HG03571 (cell line): ENCODE measurements around the gene AGPAT4.
"Not testable (repeated sequence)": the region's sequence is repeated elsewhere in the genome, so short reads cannot be mapped to it uniquely, and the experiment has no call there.

Experiments used
- ATAC-seq: cut with Tn5 transposase; IDR thresholded peaks from one replicate; pipeline ENCODE4 v1.9.1; 2021; ENCODE audit not compliant: unreplicated experiment

Gene AGPAT4

GRCh38 chr6:161141173-161141572, 132.7 kb downstream of the AGPAT4 start:
- no peak for ATAC-seq

DNA sequence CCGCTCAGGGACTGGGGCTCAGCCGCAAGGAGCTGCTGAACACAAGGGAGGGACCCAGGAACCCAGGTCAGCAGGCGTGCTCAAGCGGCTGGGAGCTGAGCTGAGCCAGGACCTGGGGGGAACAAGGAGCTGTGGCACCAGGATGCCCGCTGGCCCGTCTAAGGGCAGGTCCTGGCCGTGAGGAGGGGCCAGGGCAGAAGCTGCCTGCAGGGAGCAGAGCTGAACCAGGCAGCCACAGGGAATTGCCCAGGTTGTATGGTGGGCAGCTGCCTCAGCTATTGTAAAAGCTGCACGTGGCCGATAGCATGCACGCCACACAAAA, 133.3 kb downstream of the AGPAT4 start:
- no peak for ATAC-seq

DNA sequence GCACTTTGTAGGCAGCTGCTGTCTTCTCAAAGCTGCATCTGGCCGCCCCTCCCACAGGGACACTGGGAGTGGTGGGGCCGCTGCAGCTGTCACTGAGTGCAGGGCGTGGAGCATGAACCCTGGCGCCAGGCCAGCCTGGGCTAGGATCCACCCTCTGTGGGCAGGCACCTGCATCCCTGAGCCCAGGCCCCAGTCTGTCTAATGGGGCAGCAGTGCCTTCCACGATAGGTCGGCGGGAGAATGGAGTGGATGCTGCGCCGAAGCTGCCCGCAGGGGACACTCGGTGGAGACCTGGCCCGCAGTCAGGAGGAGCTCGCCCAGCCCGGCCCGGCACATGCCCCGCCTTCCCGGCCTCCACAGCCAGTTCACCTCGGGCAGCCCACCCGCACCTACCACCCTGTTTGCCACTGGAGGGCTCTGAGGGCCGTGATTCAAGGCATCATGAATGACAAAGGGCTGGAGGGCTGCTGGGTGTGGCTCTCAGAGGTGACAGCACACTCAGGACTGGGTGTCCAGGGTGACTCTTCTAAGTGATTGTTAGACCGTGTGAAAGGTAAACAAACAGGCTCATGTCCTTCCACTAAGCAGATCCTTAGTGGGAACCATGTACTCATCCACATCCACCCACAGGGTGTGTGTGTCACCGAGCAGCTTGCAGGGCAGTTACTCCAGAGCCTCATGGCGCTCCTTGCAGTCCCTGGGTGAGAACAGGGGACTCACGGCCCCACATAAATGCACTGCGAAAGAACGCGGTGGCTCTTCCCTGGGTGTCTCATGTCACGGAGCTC, 133.9 kb downstream of the AGPAT4 start:
- ATAC-seq = no peak

DNA sequence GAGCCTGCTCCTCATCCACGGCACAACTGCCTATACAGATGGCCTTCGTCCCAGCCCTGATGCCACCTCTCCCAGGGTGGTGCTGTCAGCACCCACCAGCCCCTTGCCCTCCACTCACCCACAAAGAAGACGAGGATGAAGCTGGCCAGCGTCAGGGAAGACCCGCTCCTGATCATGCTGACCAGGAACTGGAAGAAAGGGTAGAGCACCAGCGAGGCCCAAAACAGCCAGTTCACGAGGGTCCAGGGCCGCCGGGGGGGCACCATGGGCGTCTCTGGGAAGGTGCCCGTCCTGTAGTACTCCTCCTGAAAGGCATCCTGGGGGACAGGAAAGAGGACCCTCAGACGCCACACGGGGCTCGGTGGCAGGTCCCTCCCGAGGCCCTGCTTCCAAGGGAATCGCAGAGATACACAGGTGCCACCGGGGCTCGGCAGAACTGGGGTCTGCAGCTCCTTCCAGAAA, 134.5 kb downstream of the AGPAT4 start:
- no peak for ATAC-seq

- no peak for ATAC-seq
Observed at GRCh38 chr6:161138543-161139303, 135.1 kb downstream of the AGPAT4 start.

GRCh38 chr6:161137839-161138542, 135.9 kb downstream of the AGPAT4 start:
- no peak for ATAC-seq

DNA sequence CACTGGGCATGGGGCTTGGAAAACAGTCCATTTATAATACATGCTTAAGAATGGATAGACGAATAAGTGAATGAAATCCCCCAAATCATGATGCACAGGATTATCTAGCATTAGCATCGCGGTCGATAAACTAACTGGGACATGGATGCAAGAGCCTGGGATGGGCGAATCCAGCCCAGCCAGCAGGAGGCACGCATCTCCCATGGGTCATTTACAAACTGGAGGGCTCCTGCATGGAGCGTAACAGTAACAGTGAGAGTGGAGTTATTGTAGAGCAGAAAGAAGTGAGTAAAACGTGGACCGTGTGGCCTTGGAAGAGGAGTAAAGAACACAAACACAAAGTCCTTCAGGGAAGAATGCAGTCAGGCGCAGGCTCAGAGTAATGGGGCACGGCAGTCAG, 136.5 kb downstream of the AGPAT4 start:
- ATAC-seq = no peak

DNA sequence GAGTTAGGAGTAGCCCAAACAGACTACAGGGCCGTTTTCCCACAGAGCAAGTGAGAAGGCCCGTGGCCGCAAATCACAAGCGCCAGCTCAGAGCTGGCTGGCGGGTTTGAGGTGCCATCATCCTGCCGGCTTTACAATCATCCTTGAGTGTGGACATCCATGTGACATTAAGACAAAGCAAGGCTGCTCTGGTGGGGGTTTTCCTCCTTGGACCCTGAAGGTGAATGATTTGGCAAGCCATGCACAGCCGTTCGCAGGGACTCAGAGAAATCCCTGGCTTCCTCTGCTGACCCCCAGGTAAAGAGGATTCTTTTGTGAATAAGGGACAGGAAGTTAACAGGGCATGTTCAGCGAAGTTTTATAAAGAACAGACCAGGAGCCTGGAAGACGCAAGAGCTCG, 137.2 kb downstream of the AGPAT4 start:
- no peak for ATAC-seq

GRCh38 chr6:161135695-161136591, 137.9 kb downstream of the AGPAT4 start:
- ATAC-seq = no peak

- ATAC-seq = no peak
Observed at GRCh38 chr6:161134550-161135298, 139.1 kb downstream of the AGPAT4 start.

DNA sequence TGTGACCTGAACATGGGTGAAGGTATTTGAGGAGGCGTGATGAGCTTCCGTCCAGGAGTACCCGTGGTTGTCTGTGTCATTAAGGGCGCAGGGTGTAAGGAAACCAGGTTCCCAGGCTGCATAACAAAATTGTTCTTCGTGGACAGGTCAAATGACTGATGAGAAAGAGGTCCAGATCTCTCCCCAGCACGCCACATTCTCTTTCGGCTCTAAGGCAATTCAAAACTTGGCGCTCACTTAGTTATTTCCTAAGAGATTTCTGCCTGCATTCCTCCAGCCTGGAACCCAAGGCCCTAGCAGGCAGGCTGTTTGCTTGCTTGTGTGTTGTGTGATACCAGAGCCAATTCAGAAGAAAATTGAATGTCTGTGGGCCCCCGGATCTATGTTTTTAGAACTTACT, 139.9 kb downstream of the AGPAT4 start:
- ATAC-seq = no peak

- no peak for ATAC-seq
Observed at GRCh38 chr6:161132384-161132783, 141.5 kb downstream of the AGPAT4 start.

DNA sequence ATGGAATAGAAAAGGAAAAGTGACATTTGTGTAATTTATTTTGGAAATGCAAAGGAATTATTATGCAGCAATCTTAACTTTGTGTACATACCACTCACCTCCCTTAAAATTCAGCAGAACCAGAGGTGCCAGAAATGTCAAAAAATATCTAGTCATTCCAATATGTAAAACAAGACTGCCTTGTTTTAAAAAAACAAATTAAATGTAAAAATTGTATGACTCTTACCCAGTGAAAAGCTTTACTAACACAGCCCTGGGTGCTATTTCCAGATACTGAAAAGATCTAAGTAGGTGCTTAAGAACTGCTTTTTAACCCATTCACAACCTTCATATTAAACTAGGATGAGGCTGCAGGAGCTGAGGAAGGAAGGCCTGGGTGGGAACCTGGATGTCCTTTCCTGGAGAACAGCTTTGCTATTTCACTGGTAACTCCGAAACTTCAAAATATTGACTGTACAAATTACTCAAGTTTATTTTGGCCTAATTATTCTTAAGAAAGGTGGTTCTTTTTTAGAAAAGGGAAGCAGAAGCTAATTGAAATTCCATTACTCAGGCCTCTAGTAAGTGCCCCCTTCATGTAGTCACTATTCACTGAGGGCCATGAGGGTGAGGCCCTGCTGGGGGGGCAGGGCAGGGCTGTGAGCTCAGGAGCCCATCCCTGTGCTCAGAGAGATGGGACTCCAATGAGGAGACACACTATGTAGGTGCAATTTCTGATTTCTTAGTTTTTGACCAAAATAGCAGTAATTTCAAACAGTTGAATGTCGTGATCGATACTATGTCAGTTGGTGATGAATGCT, 142.7 kb downstream of the AGPAT4 start:
- ATAC-seq = no peak

DNA sequence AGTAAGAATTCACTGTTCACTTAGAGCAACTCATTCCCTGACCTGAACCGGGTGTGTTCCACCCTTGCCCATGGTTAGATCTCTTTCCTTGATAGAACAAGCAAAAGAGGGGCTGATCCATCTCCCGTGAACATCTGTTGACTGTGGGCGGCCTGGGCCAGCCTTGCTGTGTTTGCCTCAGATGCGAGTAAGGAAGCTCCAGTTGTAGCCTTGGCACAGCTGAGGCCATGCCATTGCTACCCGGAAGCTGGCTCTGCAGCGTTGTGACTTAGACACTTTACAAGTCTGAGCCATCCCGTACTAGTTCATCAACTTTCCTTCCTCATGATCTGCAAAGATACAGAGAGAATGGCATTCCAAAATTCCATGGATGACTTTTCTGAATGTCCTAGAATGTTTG, 143.3 kb downstream of the AGPAT4 start:
- no peak for ATAC-seq

- ATAC-seq = no peak
Observed at GRCh38 chr6:161128680-161129196, 145.1 kb downstream of the AGPAT4 start.

DNA sequence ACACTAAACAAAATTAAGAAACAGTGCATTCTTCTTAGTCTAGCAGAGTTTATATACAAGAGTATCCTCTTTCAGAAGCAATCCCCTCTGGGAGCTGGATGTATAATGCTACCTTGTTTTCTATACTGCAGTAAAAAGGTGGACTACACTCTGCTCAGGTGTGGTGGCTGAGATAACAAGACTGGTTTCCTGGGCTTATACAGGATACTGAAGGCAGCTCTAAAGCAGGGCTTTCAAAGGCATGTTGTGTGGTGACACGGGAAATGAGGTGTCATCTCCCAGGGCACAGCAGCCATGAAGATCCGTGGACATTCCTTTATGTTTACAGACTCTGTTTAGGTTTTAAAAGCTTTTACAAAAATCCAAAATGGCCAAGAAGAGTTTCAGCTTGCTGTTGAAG, 145.6 kb downstream of the AGPAT4 start:
- no peak for ATAC-seq

- ATAC-seq = no peak
Observed at GRCh38 chr6:161127071-161127740, 146.7 kb downstream of the AGPAT4 start.

- ATAC-seq = no peak
Observed at GRCh38 chr6:161125591-161125990, 148.3 kb downstream of the AGPAT4 start.

GRCh38 chr6:161123319-161123718, 150.5 kb downstream of the AGPAT4 start:
- not testable (repeated sequence) for ATAC-seq
